Activated CD4-positive, alpha-beta T cell treated with anti-CD3 and anti-CD28 coated beads for 36 hours (primary cell): Measurements from ENCODE around the gene MBNL1. TPM values are rescaled to one million over a fixed set of nuclear protein-coding genes. Genes with fewer than 3 reads are reported as not detected.
A peak's percentile ranks its signal among the peaks of the same experiment; 100 is the strongest.

Experiments
- ATAC-seq: fragments of 200-7000 bp; cut with Tn5 transposase; one replicate; pipeline ENCODE4 v1.10.0; 2021; ENCODE audit warnings: mild to moderate bottlenecking, moderate library complexity
- CTCF ChIA-PET: fragments of 350-600 bp; sonication (Branson Sonifier 250); formaldehyde crosslinking; loops from one replicate; lab custom pipeline; 2021; ENCODE audit warnings: antibody characterized with exemption; lab: Charles Lee
- POLR2A ChIA-PET: fragments of 350-600 bp; sonication (Branson Sonifier 250); formaldehyde crosslinking; loops from one replicate; lab custom pipeline; 2021; ENCODE audit warnings: antibody characterized with exemption, inconsistent platforms; lab: Charles Lee
- DNase-seq: peaks from one replicate; pipeline ENCODE4 v3.0.0-alpha.2; 2020
- H3K27ac Mint-ChIP-seq: one replicate; pipeline ENCODE4 v1.8.0; 2021; ENCODE audit warnings: mixed read lengths
- H3K27me3 Mint-ChIP-seq: one replicate; pipeline ENCODE4 v1.8.0; 2021; ENCODE audit warnings: mixed read lengths
- H3K36me3 Mint-ChIP-seq: one replicate; pipeline ENCODE4 v1.8.0; 2021; ENCODE audit warnings: low read depth, mixed read lengths
- H3K4me1 Mint-ChIP-seq: one replicate; pipeline ENCODE4 v1.8.0; 2021; ENCODE audit warnings: mixed read lengths
- H3K4me3 Mint-ChIP-seq: one replicate; pipeline ENCODE4 v1.8.0; 2021; ENCODE audit warnings: mild to moderate bottlenecking, moderate library complexity, mixed read lengths
- H3K9me3 Mint-ChIP-seq: one replicate; pipeline ENCODE4 v1.8.0; 2021; ENCODE audit warnings: low read depth, mixed read lengths
- intact Hi-C, 2 experiments: fragments of 100-400 bp; cut with DNase I in 1 of 2; cut with micrococcal nuclease in 1 of 2; formaldehyde crosslinking; loops; one replicate each; pipeline versions ENCODE4 v1.14.2 to v1.15.1; 2022 to 2024; cut with DNase I, micrococcal nuclease
- total RNA-seq, 2 experiments: library from RNA; stranded (reverse); gene quantifications; one replicate each; pipeline ENCODE4 v1.2.3, GENCODE V29; 2021

MBNL1 gene
- total RNA-seq, 2 experiments from 2014 or later = 317 to 481 TPM

DNA sequence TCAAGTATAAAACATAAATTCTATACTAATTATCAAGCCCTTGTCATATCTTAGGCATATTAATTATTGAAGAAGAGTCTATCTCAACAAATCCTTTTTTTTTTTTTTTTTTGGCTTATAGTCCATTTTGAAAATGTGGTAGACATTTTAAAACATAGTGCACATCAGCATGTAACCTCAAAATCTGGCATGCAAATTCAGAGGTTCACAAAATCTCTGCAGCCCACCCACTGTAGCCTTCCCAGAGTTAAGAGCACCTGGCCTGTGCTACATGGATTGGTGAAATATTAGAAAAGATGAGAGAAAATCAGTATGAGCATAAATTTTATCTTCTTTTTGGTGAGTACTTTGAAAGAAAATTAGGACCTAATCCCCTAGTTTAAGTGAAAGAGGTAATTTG is 84.8 kb downstream of the MBNL1 start:
- H3K36me3 Mint-ChIP-seq = peaks cover 39% of the 10 kb centered on the region
- DNase-seq = no peak
- ChIA-PET POLR2A (no interaction called here), CTCF (interaction anchor here (0.5 to 0.6 kb wide), 2 partner anchors 25 to 159 kb away, joined by 3 to 5 read pairs; no protein-coding TSS in a partner anchor)
- H3K27me3 Mint-ChIP-seq = no peaks in the 10 kb centered on the region
- H3K4me1 Mint-ChIP-seq = peaks cover 59% of the 10 kb centered on the region
- intact Hi-C loops = no loop called here
- H3K4me3 Mint-ChIP-seq = no peak overlapping the region
- no peaks in the 10 kb centered on the region for H3K9me3 Mint-ChIP-seq
- H3K27ac Mint-ChIP-seq = peak overlapping the region; percentile 63
- ATAC-seq = no peak

DNA sequence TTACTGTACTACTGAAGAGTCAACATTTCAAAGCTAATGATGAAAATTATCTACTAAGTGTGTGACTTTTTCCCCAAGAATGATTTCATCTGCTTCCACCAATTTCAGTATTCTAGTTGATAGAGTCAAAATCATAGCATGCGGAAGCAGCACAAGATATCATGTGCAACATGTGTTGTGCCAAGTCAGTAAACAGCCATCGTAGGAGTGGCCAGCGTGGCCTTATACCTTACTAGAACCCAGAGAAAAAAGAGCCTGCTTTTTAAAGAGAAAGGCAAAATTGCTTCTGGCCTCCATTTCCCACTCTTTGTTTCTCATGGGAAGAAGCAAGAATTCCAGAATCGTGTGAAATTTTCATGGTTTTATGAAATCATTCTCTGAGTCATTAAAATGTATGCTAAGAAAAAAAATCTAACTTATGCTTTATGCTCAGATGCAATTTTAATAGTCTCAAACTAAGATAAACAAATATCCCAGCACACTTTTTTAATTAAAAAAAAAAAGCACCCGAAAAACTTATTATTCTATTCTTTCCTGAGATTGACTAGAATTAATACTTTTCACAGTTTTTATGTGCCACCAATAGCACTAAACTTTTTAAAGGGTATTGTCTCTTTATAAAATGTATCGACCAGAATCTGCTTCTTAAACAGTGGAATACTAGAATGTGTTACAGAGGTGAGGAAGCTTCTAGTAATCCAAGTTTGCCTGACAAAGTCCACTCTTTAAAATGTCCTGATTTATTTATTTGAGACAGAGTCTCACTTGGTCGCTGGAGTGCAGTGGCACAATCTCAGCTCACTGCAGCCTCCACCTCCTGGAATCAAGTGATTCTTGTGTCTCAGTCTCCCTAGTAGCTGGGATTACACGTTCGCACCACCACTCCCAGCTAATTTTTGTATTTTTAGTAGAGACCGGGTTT is 87.3 kb downstream of the MBNL1 start:
- CTCF ChIA-PET = no interaction called here
- H3K36me3 Mint-ChIP-seq = peaks cover 48% of the 10 kb centered on the region
- no peaks in the 10 kb centered on the region for H3K27me3 Mint-ChIP-seq
- peaks cover 76% of the 10 kb centered on the region for H3K4me1 Mint-ChIP-seq
- DNase-seq (no peak), ATAC-seq (no peak)
- no peaks in the 10 kb centered on the region for H3K9me3 Mint-ChIP-seq
- intact Hi-C loops = no loop called here
- POLR2A ChIA-PET = no interaction called here
- peak overlapping the region; percentile 8 for H3K27ac Mint-ChIP-seq
- H3K4me3 Mint-ChIP-seq = no peak overlapping the region

GRCh38 chr3:152356870-152357276 is 88.1 kb downstream of the MBNL1 start:
- Mint-ChIP-seq H3K27ac (peak overlapping the region; percentile 84), H3K4me1 (peaks cover 80% of the 10 kb centered on the region), H3K9me3 (no peaks in the 10 kb centered on the region), H3K36me3 (peaks cover 54% of the 10 kb centered on the region), H3K4me3 (no peak overlapping the region), H3K27me3 (no peaks in the 10 kb centered on the region)
- ATAC-seq (peak; percentile 65), DNase-seq (peak; percentile 55)
- intact Hi-C loops = no loop called here
- ChIA-PET CTCF (no interaction called here), POLR2A (no interaction called here)

GRCh38 chr3:152357587-152357986 is 88.9 kb downstream of the MBNL1 start:
- Mint-ChIP-seq H3K27ac (peak overlapping the region; percentile 84), H3K27me3 (no peaks in the 10 kb centered on the region), H3K36me3 (peaks cover 56% of the 10 kb centered on the region), H3K9me3 (no peaks in the 10 kb centered on the region), H3K4me3 (peak overlapping the region; percentile 16), H3K4me1 (peaks cover 82% of the 10 kb centered on the region)
- intact Hi-C loops = no loop called here
- no peak for DNase-seq
- ATAC-seq = peak; percentile 57
- ChIA-PET CTCF (interaction anchor here (0.6 to 1.0 kb wide), 2 partner anchors 25 to 173 kb away, joined by 3 to 4 read pairs; no protein-coding TSS in a partner anchor), POLR2A (interaction anchor here (0.6 kb wide), 1 partner anchor 284 kb away, joined by 3 read pairs; no protein-coding TSS in a partner anchor)

DNA sequence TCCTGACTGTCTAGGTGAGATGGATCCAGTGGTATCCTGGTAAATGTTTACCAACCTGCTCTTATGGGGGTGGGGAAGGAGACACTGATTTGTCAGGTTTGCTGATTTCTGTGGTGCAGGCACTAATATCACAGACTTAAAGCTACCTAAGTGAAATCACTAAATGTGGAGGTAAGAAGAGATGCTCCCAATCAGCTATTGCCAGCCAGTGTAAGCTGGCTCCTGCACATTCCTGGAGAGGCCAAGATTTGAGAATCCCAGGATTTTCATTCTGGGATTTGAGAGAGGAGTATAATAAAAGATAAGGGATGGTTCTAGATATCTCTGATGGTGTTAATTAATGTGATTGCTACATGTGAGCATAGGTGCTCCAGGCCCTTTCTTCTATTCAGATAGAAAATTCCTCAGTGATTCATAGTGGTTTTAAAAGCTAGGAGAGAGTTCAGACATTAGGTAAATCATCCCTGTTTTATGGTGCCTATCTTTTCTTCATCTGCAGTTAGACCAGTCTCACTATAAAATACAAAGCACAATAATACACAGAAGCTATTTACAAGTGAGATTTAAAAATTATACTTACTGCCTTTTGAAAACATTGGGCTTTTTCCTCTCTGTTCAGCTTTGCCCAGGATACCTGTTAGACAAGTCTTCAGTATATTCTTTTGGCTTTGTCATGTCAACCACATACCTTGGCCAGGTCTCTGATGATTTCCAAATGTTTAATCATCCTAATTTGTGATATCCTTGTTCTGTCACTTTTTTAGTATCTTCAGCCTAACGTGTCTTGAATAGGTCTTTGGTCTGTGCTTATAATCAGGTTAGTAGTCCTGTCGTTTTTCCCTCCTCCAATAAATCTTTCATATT is 90.9 kb downstream of the MBNL1 start:
- Mint-ChIP-seq H3K4me3 (no peak overlapping the region), H3K27me3 (no peaks in the 10 kb centered on the region), H3K27ac (peak overlapping the region; percentile 63), H3K36me3 (peaks cover 52% of the 10 kb centered on the region), H3K9me3 (no peaks in the 10 kb centered on the region), H3K4me1 (peaks cover 82% of the 10 kb centered on the region)
- no peak for DNase-seq
- ATAC-seq = no peak
- ChIA-PET POLR2A (interaction anchor here (0.5 to 0.6 kb wide), 2 partner anchors 77 to 84 kb away, joined by 3 read pairs; no protein-coding TSS in a partner anchor), CTCF (interaction anchor here (0.6 to 1.3 kb wide), 5 partner anchors 40 to 113 kb away, joined by 3 read pairs; no protein-coding TSS in a partner anchor)
- intact Hi-C loops = no loop called here

GRCh38 chr3:152360302-152360701 is 91.6 kb downstream of the MBNL1 start:
- POLR2A ChIA-PET = interaction anchor here (0.5 to 0.6 kb wide), 2 partner anchors 78 to 83 kb away, joined by 3 read pairs; no protein-coding TSS in a partner anchor
- peak overlapping the region; percentile 32 for H3K27ac Mint-ChIP-seq
- ATAC-seq (no peak), DNase-seq (no peak)
- H3K9me3 Mint-ChIP-seq = no peaks in the 10 kb centered on the region
- H3K36me3 Mint-ChIP-seq = peaks cover 50% of the 10 kb centered on the region
- no peak overlapping the region for H3K4me3 Mint-ChIP-seq
- no peaks in the 10 kb centered on the region for H3K27me3 Mint-ChIP-seq
- CTCF ChIA-PET = interaction anchor here (0.6 to 1.3 kb wide), 3 partner anchors 39 to 112 kb away, joined by 3 read pairs; no protein-coding TSS in a partner anchor
- H3K4me1 Mint-ChIP-seq = peaks cover 80% of the 10 kb centered on the region
- intact Hi-C loops = no loop called here

DNA sequence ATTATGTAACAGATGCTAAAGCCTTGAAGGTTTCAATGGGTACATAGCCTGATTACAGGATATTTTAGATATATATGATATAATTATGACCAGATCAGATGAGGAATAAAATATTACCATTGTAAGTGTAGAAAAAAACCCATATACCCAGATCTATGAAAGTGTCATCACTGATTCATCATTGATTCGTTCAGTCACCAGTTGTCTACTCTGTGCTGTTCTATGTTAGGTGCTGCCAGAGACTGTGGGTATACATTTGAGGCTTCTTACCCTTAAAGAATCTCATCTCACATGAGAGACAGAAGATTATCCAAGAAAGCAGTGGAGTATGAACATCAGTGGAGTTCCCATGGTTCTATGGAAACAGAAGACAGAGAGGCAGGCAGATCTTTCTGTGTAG is 92.2 kb downstream of the MBNL1 start:
- ChIA-PET POLR2A (no interaction called here), CTCF (interaction anchor here (1.3 kb wide), 1 partner anchor 9 kb away, joined by 4 read pairs; no protein-coding TSS in a partner anchor)
- peaks cover 76% of the 10 kb centered on the region for H3K4me1 Mint-ChIP-seq
- no peak for DNase-seq
- ATAC-seq = peak; percentile 40
- peak overlapping the region; percentile 45 for H3K27ac Mint-ChIP-seq
- H3K36me3 Mint-ChIP-seq = peaks cover 48% of the 10 kb centered on the region
- intact Hi-C loops = no loop called here
- H3K9me3 Mint-ChIP-seq = no peaks in the 10 kb centered on the region
- H3K27me3 Mint-ChIP-seq = no peaks in the 10 kb centered on the region
- H3K4me3 Mint-ChIP-seq = no peak overlapping the region

- ATAC-seq (no peak), DNase-seq (no peak)
- H3K27me3 Mint-ChIP-seq = no peaks in the 10 kb centered on the region
- intact Hi-C loops = no loop called here
- H3K36me3 Mint-ChIP-seq = peaks cover 52% of the 10 kb centered on the region
- H3K4me1 Mint-ChIP-seq = peaks cover 68% of the 10 kb centered on the region
- CTCF ChIA-PET = interaction anchor here (0.7 to 1.3 kb wide), 3 partner anchors 10 to 82 kb away, joined by 3 to 4 read pairs (median 3); no protein-coding TSS in a partner anchor
- peaks cover 2% of the 10 kb centered on the region for H3K9me3 Mint-ChIP-seq
- peak overlapping the region; percentile 15 for H3K27ac Mint-ChIP-seq
- POLR2A ChIA-PET = no interaction called here
- no peak overlapping the region for H3K4me3 Mint-ChIP-seq
Measured at GRCh38 chr3:152362086-152362485, 93.4 kb downstream of the MBNL1 start.

GRCh38 chr3:152364237-152364636 is 95.5 kb downstream of the MBNL1 start:
- Mint-ChIP-seq H3K4me3 (no peak overlapping the region), H3K36me3 (peaks cover 66% of the 10 kb centered on the region), H3K4me1 (peaks cover 75% of the 10 kb centered on the region), H3K27ac (no peak overlapping the region), H3K27me3 (no peaks in the 10 kb centered on the region), H3K9me3 (peaks cover 9% of the 10 kb centered on the region)
- CTCF ChIA-PET = interaction anchor here (0.9 to 1.6 kb wide), 5 partner anchors 10 to 59 kb away, joined by 3 to 5 read pairs (median 3); no protein-coding TSS in a partner anchor
- no peak for DNase-seq
- ATAC-seq = peak; percentile 34
- intact Hi-C loops = loop anchor here in 1 of 2 experiments (2.0 kb wide), 1 partner anchor 15 kb away; no protein-coding TSS in a partner anchor
- POLR2A ChIA-PET = no interaction called here

DNA sequence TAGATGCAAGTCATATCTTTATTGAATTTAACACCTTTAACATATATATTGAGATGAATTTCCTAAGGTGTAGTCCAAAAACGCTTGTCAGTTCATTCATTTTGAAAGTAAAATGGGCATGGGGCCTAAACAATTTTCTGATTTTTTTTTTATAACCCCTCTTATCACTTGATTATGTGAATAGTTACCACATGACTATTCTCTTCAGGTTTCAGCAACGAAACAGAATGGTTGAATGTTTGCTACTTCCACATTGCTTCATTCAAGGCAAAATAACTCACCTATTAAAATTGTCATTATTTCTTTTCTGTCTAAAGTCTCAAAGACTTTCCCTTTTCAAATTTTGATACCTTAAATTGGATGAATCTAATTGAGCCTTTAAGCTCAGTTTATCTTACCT is 96.4 kb downstream of the MBNL1 start:
- ChIA-PET CTCF (interaction anchor here (0.7 to 1.4 kb wide), 4 partner anchors 13 to 41 kb away, joined by 3 to 5 read pairs (median 4); no protein-coding TSS in a partner anchor), POLR2A (no interaction called here)
- ATAC-seq (no peak), DNase-seq (no peak)
- H3K27me3 Mint-ChIP-seq = no peaks in the 10 kb centered on the region
- no peak overlapping the region for H3K27ac Mint-ChIP-seq
- peaks cover 75% of the 10 kb centered on the region for H3K4me1 Mint-ChIP-seq
- peaks cover 69% of the 10 kb centered on the region for H3K36me3 Mint-ChIP-seq
- H3K9me3 Mint-ChIP-seq = peaks cover 9% of the 10 kb centered on the region
- intact Hi-C loops = loop anchor here in 1 of 2 experiments (2.0 kb wide), 1 partner anchor 14 kb away; no protein-coding TSS in a partner anchor
- H3K4me3 Mint-ChIP-seq = no peak overlapping the region
